GM23338 (cell line): ENCODE results near the gene PRUNE2.

Experiments
- CREB1 ChIP-seq: fragments of 250-450 bp; sonication (Bioruptor Pico); IDR thresholded peaks from 2 replicates; pipeline ENCODE4 v1.5.0; 2020; ENCODE audit warnings: low read depth, mild to moderate bottlenecking, moderate library complexity
- CTCF ChIP-seq, 2 experiments: fragments of 200-600 bp in 1 of 2; sonication (generic) in 1 of 2; conservative IDR thresholded peaks; 2 replicates each; pipeline versions ENCODE4 v1.5.1 to v1.6.1; 2016 to 2017; ENCODE audit warnings: antibody characterized with exemption in 2 of 2, low read depth in 2 of 2, mild to moderate bottlenecking in 2 of 2, moderate library complexity in 1 of 2
- ETS1 ChIP-seq: IDR thresholded peaks from 2 replicates; pipeline ENCODE4 v1.6.1; 2016; ENCODE audit warnings: antibody characterized with exemption
- EZH2 ChIP-seq: fragments of 200-600 bp; sonication (generic); IDR thresholded peaks from one replicate; pipeline ENCODE4 v1.8.0; 2017; ENCODE audit warnings: antibody characterized with exemption, mild to moderate bottlenecking, low read depth; ENCODE audit not compliant: unreplicated experiment
- EZH2phosphoT487 ChIP-seq: fragments of 200-600 bp; sonication (generic); IDR thresholded peaks from one replicate; pipeline ENCODE4 v1.8.1; 2018; ENCODE audit warnings: antibody characterized with exemption; ENCODE audit not compliant: unreplicated experiment
- JUNB ChIP-seq: IDR thresholded peaks from one replicate; pipeline ENCODE4 v1.6.1; 2016; ENCODE audit warnings: antibody characterized with exemption; ENCODE audit not compliant: unreplicated experiment
- NANOG ChIP-seq: IDR thresholded peaks from 2 replicates; pipeline ENCODE4 v1.6.1; 2016; ENCODE audit warnings: antibody characterized with exemption, borderline replicate concordance
- POLR2AphosphoS5 ChIP-seq: IDR thresholded peaks from 2 replicates; pipeline ENCODE4 v1.6.1; 2016; ENCODE audit warnings: antibody characterized with exemption, low read depth
- REST ChIP-seq: IDR thresholded peaks from one replicate; pipeline ENCODE4 v1.6.1; 2018; ENCODE audit warnings: antibody characterized with exemption; ENCODE audit not compliant: unreplicated experiment
- STAT1 ChIP-seq: IDR thresholded peaks from one replicate; pipeline ENCODE4 v1.6.1; 2016; ENCODE audit warnings: antibody characterized with exemption; ENCODE audit not compliant: unreplicated experiment
- ZNF114 ChIP-seq: fragments of 250-450 bp; sonication (Bioruptor Pico); IDR thresholded peaks from 2 replicates; pipeline ENCODE4 v1.5.0; 2020; ENCODE audit warnings: mild to moderate bottlenecking, moderate library complexity
- ZNF331 ChIP-seq: fragments of 250-450 bp; sonication (Bioruptor Pico); IDR thresholded peaks from 2 replicates; pipeline ENCODE4 v1.5.0; 2020; ENCODE audit warnings: low read depth, mild to moderate bottlenecking, moderate library complexity

- TF ChIP-seq CTCF (conservative IDR thresholded peaks at IDR 0.05; ENCODE audit: low read depth in 2 of 2): no peak
- TF ChIP-seq POLR2AphosphoS5: no peak
- TF ChIP-seq EZH2: no peak
- TF ChIP-seq CREB1 (CRISPR knock-in tag): no peak
- no peak for TF ChIP-seq REST
- no peak for TF ChIP-seq ZNF331 (CRISPR knock-in tag)
- no peak for TF ChIP-seq ZNF114 (CRISPR knock-in tag)
- TF ChIP-seq JUNB: no peak
- TF ChIP-seq EZH2phosphoT487: no peak
- no peak for TF ChIP-seq NANOG
- no peak for TF ChIP-seq ETS1
- no peak for TF ChIP-seq STAT1
Measured at GRCh38 chr9:76654051-76654461, 251.9 kb downstream of the PRUNE2 start.
